HG02642 (cell line): ENCODE data around the gene CNTFR.

Experiments used
- ATAC-seq: cut with Tn5 transposase; IDR thresholded peaks from one replicate; pipeline ENCODE4 v1.9.1; 2021; ENCODE audit warnings: mild to moderate bottlenecking; ENCODE audit not compliant: unreplicated experiment, poor library complexity

Gene CNTFR

GRCh38 chr9:34620061-34620994 is 30.8 kb upstream of the CNTFR start, which contains the start of gene DCTN3:
DCTN3 (minus strand) TSS chr9:34620495; CDS start chr9:34620464, 31 bp downstream.
- peak; percentile 98 for ATAC-seq

- ATAC-seq = no peak
Measured at GRCh38 chr9:34615132-34615531, 25.6 kb upstream of the CNTFR start.

GRCh38 chr9:34612788-34613390 is 23.4 kb upstream of the CNTFR start:
- peak; percentile 47 for ATAC-seq

GRCh38 chr9:34611811-34612787 is 22.6 kb upstream of the CNTFR start, which contains the start of gene RPP25L:
RPP25L (minus strand) TSS chr9:34612097; CDS start chr9:34611296, 801 bp downstream.
- ATAC-seq = peak; percentile 86

- peak; percentile 6 for ATAC-seq
Measured at GRCh38 chr9:34611251-34611810, 21.8 kb upstream of the CNTFR start.

- no peak for ATAC-seq
Measured at GRCh38 chr9:34610434-34611206, 21.1 kb upstream of the CNTFR start.

GRCh38 chr9:34607331-34607730 is 17.8 kb upstream of the CNTFR start:
- no peak for ATAC-seq

- ATAC-seq = no peak
Measured at GRCh38 chr9:34606905-34607304, 17.4 kb upstream of the CNTFR start.

- no peak for ATAC-seq
Measured at GRCh38 chr9:34606190-34606589, 16.7 kb upstream of the CNTFR start.

GRCh38 chr9:34603610-34604231 is 14.2 kb upstream of the CNTFR start:
- peak; percentile 66 for ATAC-seq

GRCh38 chr9:34601937-34602573 is 12.5 kb upstream of the CNTFR start:
- ATAC-seq = no peak

- no peak for ATAC-seq
Measured at GRCh38 chr9:34600908-34601307, 11.4 kb upstream of the CNTFR start.

GRCh38 chr9:34599546-34599945 is 10.0 kb upstream of the CNTFR start:
- ATAC-seq = no peak

GRCh38 chr9:34594177-34594576 is 4.7 kb upstream of the CNTFR start:
- ATAC-seq = no peak

- ATAC-seq = no peak
Measured at GRCh38 chr9:34592895-34593601, 3.5 kb upstream of the CNTFR start.

GRCh38 chr9:34591917-34592866 is 2.7 kb upstream of the CNTFR start:
- ATAC-seq = no peak
